Endothelial cell of umbilical vein (primary cell): ENCODE results near the gene IQGAP3.

Experiments used
- EZH2 ChIP-seq: IDR thresholded peaks from 2 replicates; pipeline ENCODE4 v1.6.1; 2012; ENCODE audit warnings: borderline replicate concordance, low read depth, mild to moderate bottlenecking, moderate library complexity, low read length, inconsistent platforms; ENCODE audit not compliant: severe bottlenecking
- FOS ChIP-seq: IDR thresholded peaks from 2 replicates; pipeline ENCODE4 v1.6.1; 2011; ENCODE audit warnings: mild to moderate bottlenecking, low read length, moderate library complexity, borderline replicate concordance; ENCODE audit not compliant: insufficient read depth
- JUN ChIP-seq: IDR thresholded peaks from 2 replicates; pipeline ENCODE4 v1.6.1; 2011; ENCODE audit warnings: borderline replicate concordance, low read depth; ENCODE audit not compliant: insufficient read length, insufficient read depth
- POLR2A ChIP-seq: IDR thresholded peaks from 2 replicates; pipeline ENCODE4 v1.6.1; 2012; ENCODE audit warnings: low read depth, mild to moderate bottlenecking, control low read depth, low read length
- POLR2AphosphoS5 ChIP-seq: IDR thresholded peaks from 2 replicates; pipeline ENCODE4 v1.6.1; 2012; ENCODE audit warnings: low read depth, mild to moderate bottlenecking, control low read depth, low read length, moderate library complexity; ENCODE audit not compliant: insufficient read depth
- TF ChIP-seq, protein P1 (sequence below), 2 donors: IDR thresholded peaks; 1 replicate in 1 of 2; 2 replicates in 1 of 2; pipeline ENCODE4 v1.5.1; 2011; ENCODE audit warnings: low read length in 2 of 2, mild to moderate bottlenecking in 2 of 2, moderate library complexity in 2 of 2, control low read depth in 1 of 2, inconsistent platforms in 1 of 2, low read depth in 1 of 2; ENCODE audit not compliant: insufficient read depth in 1 of 2; ENCODE audit errors: extremely low read depth in 1 of 2
- TF ChIP-seq, protein P2 (sequence below): IDR thresholded peaks from 2 replicates; pipeline ENCODE4 v1.6.1; 2011; ENCODE audit not compliant: insufficient read depth, insufficient read length

DNA sequence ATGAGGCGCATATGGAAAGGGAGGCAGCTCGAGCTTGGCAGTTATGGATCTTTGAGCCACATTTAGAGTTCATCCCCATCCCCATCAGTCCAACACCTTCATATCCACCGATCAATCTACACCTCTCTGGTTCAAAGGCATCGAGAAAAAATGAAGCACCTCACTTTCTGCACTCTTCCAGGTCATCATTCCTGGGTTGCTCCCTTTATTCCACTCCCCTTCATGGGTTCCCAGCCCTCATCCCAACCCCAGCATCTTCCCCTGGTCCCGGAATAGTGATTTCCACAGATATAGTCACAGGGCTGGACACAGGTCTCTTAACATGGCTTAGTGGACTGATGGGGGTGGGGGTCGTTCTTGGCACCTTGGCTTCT, 47.2 kb upstream of the IQGAP3 start:
- TF ChIP-seq, protein P1, sequence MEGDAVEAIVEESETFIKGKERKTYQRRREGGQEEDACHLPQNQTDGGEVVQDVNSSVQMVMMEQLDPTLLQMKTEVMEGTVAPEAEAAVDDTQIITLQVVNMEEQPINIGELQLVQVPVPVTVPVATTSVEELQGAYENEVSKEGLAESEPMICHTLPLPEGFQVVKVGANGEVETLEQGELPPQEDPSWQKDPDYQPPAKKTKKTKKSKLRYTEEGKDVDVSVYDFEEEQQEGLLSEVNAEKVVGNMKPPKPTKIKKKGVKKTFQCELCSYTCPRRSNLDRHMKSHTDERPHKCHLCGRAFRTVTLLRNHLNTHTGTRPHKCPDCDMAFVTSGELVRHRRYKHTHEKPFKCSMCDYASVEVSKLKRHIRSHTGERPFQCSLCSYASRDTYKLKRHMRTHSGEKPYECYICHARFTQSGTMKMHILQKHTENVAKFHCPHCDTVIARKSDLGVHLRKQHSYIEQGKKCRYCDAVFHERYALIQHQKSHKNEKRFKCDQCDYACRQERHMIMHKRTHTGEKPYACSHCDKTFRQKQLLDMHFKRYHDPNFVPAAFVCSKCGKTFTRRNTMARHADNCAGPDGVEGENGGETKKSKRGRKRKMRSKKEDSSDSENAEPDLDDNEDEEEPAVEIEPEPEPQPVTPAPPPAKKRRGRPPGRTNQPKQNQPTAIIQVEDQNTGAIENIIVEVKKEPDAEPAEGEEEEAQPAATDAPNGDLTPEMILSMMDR (IDR thresholded peaks at IDR 0.05; ENCODE audit: extremely low read depth in 1 of 2, insufficient read depth in 1 of 2, low read depth in 1 of 2, low read length in 2 of 2) = no peak
- TF ChIP-seq JUN (no peak), POLR2AphosphoS5 (no peak), POLR2A (no peak), EZH2 (no peak), FOS (no peak)
- TF ChIP-seq, protein P2, sequence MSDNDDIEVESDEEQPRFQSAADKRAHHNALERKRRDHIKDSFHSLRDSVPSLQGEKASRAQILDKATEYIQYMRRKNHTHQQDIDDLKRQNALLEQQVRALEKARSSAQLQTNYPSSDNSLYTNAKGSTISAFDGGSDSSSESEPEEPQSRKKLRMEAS = no peak
